CD4-positive, alpha-beta memory T cell (primary cell): ENCODE results near the gene INPPL1. TPM values are rescaled to one million over a fixed set of nuclear protein-coding genes. Genes with fewer than 3 reads are reported as not detected.
A peak's percentile ranks its signal among the peaks of the same experiment; 100 is the strongest.
"Not testable (repeated sequence)": the region's sequence is repeated elsewhere in the genome, so short reads cannot be mapped to it uniquely, and the experiment has no call there.

Experiments
- CTCF ChIA-PET: fragments of 350-600 bp; sonication (Branson Sonifier 250); formaldehyde crosslinking; loops from one replicate; lab custom pipeline; 2021; ENCODE audit warnings: inconsistent platforms; ENCODE audit not compliant: partially characterized antibody; lab: Charles Lee
- POLR2A ChIA-PET: fragments of 350-600 bp; sonication (Branson Sonifier 250); formaldehyde crosslinking; loops from one replicate; lab custom pipeline; 2021; ENCODE audit not compliant: partially characterized antibody; lab: Charles Lee
- DNase-seq, 5 donors: peaks; one replicate each; pipeline versions ENCODE4 v3.0.0 to v3.0.0-alpha.2; 2020 to 2022; ENCODE audit warnings: mixed read lengths in 1 of 5
- H3K27ac ChIP-seq: one replicate; pipeline ENCODE4 v1.7.0; 2013; ENCODE audit warnings: low read depth, low read length
- H3K27me3 ChIP-seq: 2 replicates; pipeline ENCODE4 v1.7.0; 2013; ENCODE audit warnings: mild to moderate bottlenecking, low read length, moderate library complexity; ENCODE audit not compliant: insufficient read depth
- H3K36me3 ChIP-seq: 2 replicates; pipeline ENCODE4 v1.7.0; 2013; ENCODE audit warnings: mild to moderate bottlenecking, low read length, moderate library complexity; ENCODE audit not compliant: insufficient read depth
- H3K4me1 ChIP-seq: 2 replicates; pipeline ENCODE4 v1.7.0; 2013; ENCODE audit warnings: mild to moderate bottlenecking, low read length, moderate library complexity; ENCODE audit not compliant: insufficient read depth
- H3K4me3 ChIP-seq, 2 donors: one replicate each; pipeline ENCODE4 v1.7.0; 2013; ENCODE audit warnings: low read length in 2 of 2, mild to moderate bottlenecking in 1 of 2
- H3K9me3 ChIP-seq, 2 donors: one replicate each; pipeline ENCODE4 v1.7.0; 2013; ENCODE audit warnings: low read length in 2 of 2, control low read depth in 1 of 2; ENCODE audit not compliant: control insufficient read depth in 1 of 2
- H3K27ac Mint-ChIP-seq, 7 donors: one replicate each; pipeline ENCODE4 v1.8.0; 2020 to 2021; ENCODE audit warnings: mixed read lengths in 7 of 7, mild to moderate bottlenecking in 6 of 7, inconsistent platforms in 3 of 7, moderate library complexity in 3 of 7
- H3K27me3 Mint-ChIP-seq, 2 donors: one replicate each; pipeline ENCODE4 v1.8.0; 2020 to 2021; ENCODE audit warnings: mixed read lengths in 2 of 2
- H3K36me3 Mint-ChIP-seq, 2 donors: one replicate each; pipeline ENCODE4 v1.8.0; 2020 to 2021; ENCODE audit warnings: mixed read lengths in 2 of 2, inconsistent platforms in 1 of 2, mild to moderate bottlenecking in 1 of 2
- H3K4me1 Mint-ChIP-seq, 4 donors: one replicate each; pipeline ENCODE4 v1.8.0; 2020 to 2021; ENCODE audit warnings: mixed read lengths in 4 of 4, mild to moderate bottlenecking in 1 of 4
- H3K4me3 Mint-ChIP-seq, 8 donors: one replicate each; pipeline ENCODE4 v1.8.0; 2020 to 2021; ENCODE audit warnings: mixed read lengths in 8 of 8, mild to moderate bottlenecking in 7 of 8, moderate library complexity in 6 of 8, inconsistent platforms in 3 of 8
- H3K9me3 Mint-ChIP-seq, 8 donors: one replicate each; pipeline ENCODE4 v1.8.0; 2020 to 2021; ENCODE audit warnings: mixed read lengths in 8 of 8, mild to moderate bottlenecking in 5 of 8, inconsistent platforms in 3 of 8, moderate library complexity in 1 of 8
- intact Hi-C: fragments of 100-400 bp; cut with micrococcal nuclease; formaldehyde crosslinking; loops from one replicate; pipeline ENCODE4 v1.15.1; 2023
- polyA plus RNA-seq, 2 donors: library from polyadenylated mRNA; unstranded; fragments of 300-500 nt; fragmentation: Illumina TruSeq; gene quantifications; one replicate each; pipeline ENCODE4 v1.2.3, GENCODE V29; 2021
- total RNA-seq, 2 experiments: library from RNA; stranded (reverse); gene quantifications; one replicate each; pipeline ENCODE4 v1.2.3, GENCODE V29; 2021

Gene INPPL1
- total and polyA plus RNA-seq, 4 experiments from 2014 or later: 4.0 to 152 (median 77.8) TPM

DNA sequence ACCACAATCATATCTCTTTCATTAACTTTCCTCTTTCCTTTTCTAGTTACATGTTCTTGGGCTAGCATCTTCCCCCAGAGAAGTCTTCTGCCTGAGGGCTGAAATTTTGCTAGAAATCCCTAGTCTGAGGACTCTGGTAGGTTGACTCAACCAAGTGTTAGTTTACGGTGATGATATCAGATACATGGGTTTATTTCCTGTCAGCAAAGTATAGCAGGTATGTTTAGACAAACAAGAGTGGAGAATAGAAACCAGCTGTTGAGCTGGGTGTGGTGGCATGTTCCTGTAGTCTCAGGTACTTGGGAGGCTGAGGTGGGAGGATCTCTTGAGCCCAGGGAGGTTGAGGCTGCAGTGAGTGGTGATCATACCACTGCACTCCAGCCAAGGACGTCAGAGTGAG, 21.4 kb upstream of the INPPL1 start:
- no peak overlapping the region for H3K27ac ChIP-seq
- POLR2A ChIA-PET: no interaction called here
- H3K27me3 Mint-ChIP-seq: peaks cover 0 to 2% of the 10 kb centered on the region in 2 donors
- H3K9me3 Mint-ChIP-seq: peaks cover 0 to 1% (median 0%) of the 10 kb centered on the region in 8 donors
- intact Hi-C loops: no loop called here
- no peaks in the 10 kb centered on the region for H3K4me1 ChIP-seq
- no peaks in the 10 kb centered on the region for H3K27me3 ChIP-seq
- no peaks in the 10 kb centered on the region for H3K9me3 ChIP-seq
- no peaks in the 10 kb centered on the region for H3K36me3 ChIP-seq
- no peak for DNase-seq
- H3K4me1 Mint-ChIP-seq: peaks cover 2 to 5% (median 3%) of the 10 kb centered on the region in 4 donors
- CTCF ChIA-PET: no interaction called here
- no peak overlapping the region for H3K4me3 ChIP-seq
- no peak overlapping the region for H3K27ac Mint-ChIP-seq
- no peaks in the 10 kb centered on the region for H3K36me3 Mint-ChIP-seq
- H3K4me3 Mint-ChIP-seq: no peak overlapping the region

- ChIA-PET POLR2A (no interaction called here), CTCF (interaction anchor here (2.8 kb wide), 1 partner anchor 21 kb away, joined by 11 read pairs; no protein-coding TSS in a partner anchor)
- Histone ChIP-seq H3K4me1 (no peaks in the 10 kb centered on the region), H3K27ac (no peak overlapping the region), H3K9me3 (no peaks in the 10 kb centered on the region), H3K4me3 (no peak overlapping the region), H3K27me3 (no peaks in the 10 kb centered on the region), H3K36me3 (no peaks in the 10 kb centered on the region)
- Mint-ChIP-seq H3K36me3 (peaks cover 3 to 8% of the 10 kb centered on the region in 2 donors), H3K27ac (no peak overlapping the region), H3K9me3 (peaks cover 0 to 18% (median 12%) of the 10 kb centered on the region in 8 donors), H3K27me3 (peaks cover 1 to 14% of the 10 kb centered on the region in 2 donors), H3K4me3 (no peak overlapping the region), H3K4me1 (peaks cover 2 to 5% (median 3%) of the 10 kb centered on the region in 4 donors)
- DNase-seq: no peak
- intact Hi-C loops: no loop called here
Observed at GRCh38 chr11:72204886-72205285, 19.7 kb upstream of the INPPL1 start.

- H3K27ac ChIP-seq, H3K9me3 ChIP-seq, H3K4me3 ChIP-seq, H3K4me1 Mint-ChIP-seq, H3K36me3 Mint-ChIP-seq, H3K27ac Mint-ChIP-seq, H3K27me3 ChIP-seq, H3K4me1 ChIP-seq, intact Hi-C loops, DNase-seq, POLR2A ChIA-PET, H3K4me3 Mint-ChIP-seq, H3K36me3 ChIP-seq: not testable (repeated sequence)
- peaks cover 3 to 15% of the 10 kb centered on the region in 2 donors for H3K27me3 Mint-ChIP-seq
- peaks cover 0 to 28% (median 17%) of the 10 kb centered on the region in 8 donors for H3K9me3 Mint-ChIP-seq
- CTCF ChIA-PET: interaction anchor here (0.6 to 2.8 kb wide), 2 partner anchors 23 to 216 kb away, joined by 3 to 11 read pairs; no protein-coding TSS in a partner anchor
Observed at GRCh38 chr11:72206794-72207193, 17.8 kb upstream of the INPPL1 start.

- Mint-ChIP-seq H3K27ac (no peak overlapping the region), H3K36me3 (peaks cover 4 to 9% of the 10 kb centered on the region in 2 donors)
- CTCF ChIA-PET: interaction anchor here (0.6 kb wide), 1 partner anchor 183 kb away, joined by 3 read pairs; no protein-coding TSS in a partner anchor
Observed at GRCh38 chr11:72208281-72208680, 16.3 kb upstream of the INPPL1 start.

GRCh38 chr11:72209101-72209500, 15.5 kb upstream of the INPPL1 start:
- no peak overlapping the region for H3K27ac ChIP-seq
- H3K4me1 ChIP-seq: no peaks in the 10 kb centered on the region
- DNase-seq: no peak
- no peaks in the 10 kb centered on the region for H3K27me3 ChIP-seq
- POLR2A ChIA-PET: interaction anchor here (1.0 to 1.2 kb wide), 2 partner anchors 14 to 16 kb away, joined by 3 to 4 read pairs; no protein-coding TSS in a partner anchor
- H3K27ac Mint-ChIP-seq: no peak overlapping the region
- CTCF ChIA-PET: interaction anchor here (0.6 to 1.1 kb wide), 2 partner anchors 13 to 26 kb away, joined by 3 read pairs; no protein-coding TSS in a partner anchor
- peaks cover 0 to 28% (median 17%) of the 10 kb centered on the region in 8 donors for H3K9me3 Mint-ChIP-seq
- H3K9me3 ChIP-seq: no peaks in the 10 kb centered on the region
- peaks cover 3 to 17% of the 10 kb centered on the region in 2 donors for H3K27me3 Mint-ChIP-seq
- H3K36me3 Mint-ChIP-seq: peaks cover 4 to 9% of the 10 kb centered on the region in 2 donors
- H3K4me3 Mint-ChIP-seq: no peak overlapping the region
- H3K36me3 ChIP-seq: no peaks in the 10 kb centered on the region
- intact Hi-C loops: no loop called here
- no peak overlapping the region for H3K4me3 ChIP-seq
- H3K4me1 Mint-ChIP-seq: no peaks in the 10 kb centered on the region

More at GRCh38 chr11:72208281-72208680, 16.3 kb upstream of the INPPL1 start:
- Histone ChIP-seq H3K4me1 (no peaks in the 10 kb centered on the region), H3K27me3 (no peaks in the 10 kb centered on the region), H3K9me3 (no peaks in the 10 kb centered on the region), H3K36me3 (no peaks in the 10 kb centered on the region), H3K4me3 (no peak overlapping the region), H3K27ac (no peak overlapping the region)
- Mint-ChIP-seq H3K27me3 (peaks cover 3 to 15% of the 10 kb centered on the region in 2 donors), H3K4me1 (peaks cover 0 to under 1% (median 0%) of the 10 kb centered on the region in 4 donors), H3K9me3 (peaks cover 0 to 28% (median 17%) of the 10 kb centered on the region in 8 donors), H3K4me3 (no peak overlapping the region)
- intact Hi-C loops: no loop called here
- DNase-seq: no peak
- POLR2A ChIA-PET: interaction anchor here (1.0 to 1.2 kb wide), 2 partner anchors 14 to 17 kb away, joined by 3 to 4 read pairs; no protein-coding TSS in a partner anchor

DNA sequence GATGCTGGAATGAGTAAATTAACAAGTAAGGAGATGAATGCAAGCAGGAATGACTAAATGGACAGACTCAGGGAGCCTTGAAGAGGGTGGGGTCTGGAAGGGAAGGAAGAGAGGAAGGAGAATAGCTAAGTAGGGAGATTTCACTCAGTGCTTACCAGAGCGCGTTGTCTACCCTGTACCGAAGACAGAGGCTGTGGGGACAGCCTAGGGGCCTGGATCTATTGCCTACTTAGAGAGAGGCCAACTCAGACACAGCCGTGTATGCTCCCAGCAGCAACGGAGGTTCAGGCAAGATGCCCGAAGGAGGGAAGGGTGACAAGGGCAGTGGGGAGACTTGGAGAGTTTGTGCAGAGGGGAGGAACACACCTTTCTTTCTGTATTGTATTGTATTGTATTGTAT, 7.9 kb upstream of the INPPL1 start, which contains the start of gene FOLR2:
FOLR2 (plus strand) TSS at position 157 of the 400 bp plus-strand sequence. CDS start 1,791 bp downstream, outside the sequence.
- CTCF ChIA-PET: interaction anchor here (0.9 kb wide), 1 partner anchor 33 kb away, joined by 3 read pairs; no protein-coding TSS in a partner anchor
- H3K4me3 Mint-ChIP-seq: no peak within 1 kb of the TSS
- POLR2A ChIA-PET: no interaction called here
- peaks cover 0 to 3% (median 0%) of the 10 kb centered on the region in 8 donors for H3K9me3 Mint-ChIP-seq
- intact Hi-C loops: loop anchor here (2.0 kb wide), 1 partner anchor 30 kb away; no protein-coding TSS in a partner anchor
- H3K36me3 Mint-ChIP-seq: no peaks in the 10 kb centered on the region
- H3K27me3 ChIP-seq: peaks cover 3% of the 10 kb centered on the region
- peak within 1 kb of the TSS in 1 of 7 donors; percentile 9 for H3K27ac Mint-ChIP-seq
- H3K9me3 ChIP-seq: no peaks in the 10 kb centered on the region
- no peak within 1 kb of the TSS for H3K27ac ChIP-seq
- H3K36me3 ChIP-seq: no peaks in the 10 kb centered on the region
- no peaks in the 10 kb centered on the region for H3K4me1 ChIP-seq
- no peak for DNase-seq
- peaks cover 14 to 21% of the 10 kb centered on the region in 2 donors for H3K27me3 Mint-ChIP-seq
- H3K4me3 ChIP-seq: no peak within 1 kb of the TSS
- peaks cover 0 to 5% (median 0%) of the 10 kb centered on the region in 4 donors for H3K4me1 Mint-ChIP-seq

DNA sequence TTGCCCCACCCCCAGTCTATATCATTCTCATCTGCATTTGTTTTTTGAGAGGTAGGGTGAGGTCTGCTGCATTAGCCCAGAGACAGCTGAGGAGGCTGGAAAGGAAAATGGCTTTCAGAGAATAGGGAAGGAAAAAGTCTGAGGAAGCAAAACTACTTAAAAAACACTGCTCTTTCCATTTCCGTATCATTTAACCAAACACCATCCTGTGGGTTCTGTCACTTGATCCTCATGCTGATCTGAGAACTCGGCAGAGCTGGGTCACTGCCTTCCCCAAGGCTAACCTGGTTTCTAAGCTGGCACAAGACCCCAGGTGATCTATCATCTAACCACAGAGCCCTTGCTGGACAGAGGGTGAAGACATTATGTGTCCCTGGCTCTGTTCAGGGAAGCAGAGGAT, 6.7 kb upstream of the INPPL1 start:
- Mint-ChIP-seq H3K27ac (no peak overlapping the region), H3K36me3 (peaks cover 0 to under 1% of the 10 kb centered on the region in 2 donors), H3K9me3 (peaks cover 0 to 3% (median 0%) of the 10 kb centered on the region in 8 donors), H3K27me3 (peaks cover 14 to 21% of the 10 kb centered on the region in 2 donors), H3K4me3 (no peak overlapping the region), H3K4me1 (peaks cover 2 to 15% (median 6%) of the 10 kb centered on the region in 4 donors)
- H3K27ac ChIP-seq: no peak overlapping the region
- ChIA-PET CTCF (no interaction called here), POLR2A (no interaction called here)
- no peak for DNase-seq
- H3K36me3 ChIP-seq: no peaks in the 10 kb centered on the region
- H3K9me3 ChIP-seq: no peaks in the 10 kb centered on the region
- no peak overlapping the region for H3K4me3 ChIP-seq
- intact Hi-C loops: loop anchor here (2.0 kb wide), 1 partner anchor 31 kb away; no protein-coding TSS in a partner anchor
- peaks cover 9% of the 10 kb centered on the region for H3K4me1 ChIP-seq
- H3K27me3 ChIP-seq: peaks cover 3% of the 10 kb centered on the region
